Sigmoid colon (tissue), 3 donors: Measurements from ENCODE around the gene KCNA10.

Source experiments
- CTCF ChIP-seq, 4 experiments: fragments of 450-650 bp in 3 of 4; fragments of 200-600 bp in 1 of 4; IDR thresholded peaks; one replicate each; pipeline ENCODE4 v1.5.1; 2016 to 2019; ENCODE audit warnings: antibody characterized with exemption in 4 of 4, mild to moderate bottlenecking in 3 of 4, moderate library complexity in 2 of 4
- POLR2A ChIP-seq, 2 donors: fragments of 450-650 bp; IDR thresholded peaks; one replicate each; pipeline ENCODE4 v1.6.1; 2016; ENCODE audit warnings: antibody characterized with exemption in 2 of 2, mild to moderate bottlenecking in 2 of 2, moderate library complexity in 2 of 2

- TF ChIP-seq CTCF (IDR thresholded peaks at IDR 0.05) (no peak), POLR2A (IDR thresholded peaks at IDR 0.05) (no peak)
Observed at GRCh38 chr1:110492573-110492972, 26.4 kb downstream of the KCNA10 start.
